CD4-positive, alpha-beta T cell treated with Interleukin-4 for 1 hour (primary cell): ENCODE data around the gene MED19.
"Not testable (repeated sequence)": the region's sequence is repeated elsewhere in the genome, so short reads cannot be mapped to it uniquely, and the experiment has no call there.

Source experiments
- DNase-seq, 2 donors: peaks; one replicate each; pipeline ENCODE4 v3.0.0-alpha.2; 2020 to 2022

MED19 gene, protein sequence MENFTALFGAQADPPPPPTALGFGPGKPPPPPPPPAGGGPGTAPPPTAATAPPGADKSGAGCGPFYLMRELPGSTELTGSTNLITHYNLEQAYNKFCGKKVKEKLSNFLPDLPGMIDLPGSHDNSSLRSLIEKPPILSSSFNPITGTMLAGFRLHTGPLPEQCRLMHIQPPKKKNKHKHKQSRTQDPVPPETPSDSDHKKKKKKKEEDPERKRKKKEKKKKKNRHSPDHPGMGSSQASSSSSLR

DNA sequence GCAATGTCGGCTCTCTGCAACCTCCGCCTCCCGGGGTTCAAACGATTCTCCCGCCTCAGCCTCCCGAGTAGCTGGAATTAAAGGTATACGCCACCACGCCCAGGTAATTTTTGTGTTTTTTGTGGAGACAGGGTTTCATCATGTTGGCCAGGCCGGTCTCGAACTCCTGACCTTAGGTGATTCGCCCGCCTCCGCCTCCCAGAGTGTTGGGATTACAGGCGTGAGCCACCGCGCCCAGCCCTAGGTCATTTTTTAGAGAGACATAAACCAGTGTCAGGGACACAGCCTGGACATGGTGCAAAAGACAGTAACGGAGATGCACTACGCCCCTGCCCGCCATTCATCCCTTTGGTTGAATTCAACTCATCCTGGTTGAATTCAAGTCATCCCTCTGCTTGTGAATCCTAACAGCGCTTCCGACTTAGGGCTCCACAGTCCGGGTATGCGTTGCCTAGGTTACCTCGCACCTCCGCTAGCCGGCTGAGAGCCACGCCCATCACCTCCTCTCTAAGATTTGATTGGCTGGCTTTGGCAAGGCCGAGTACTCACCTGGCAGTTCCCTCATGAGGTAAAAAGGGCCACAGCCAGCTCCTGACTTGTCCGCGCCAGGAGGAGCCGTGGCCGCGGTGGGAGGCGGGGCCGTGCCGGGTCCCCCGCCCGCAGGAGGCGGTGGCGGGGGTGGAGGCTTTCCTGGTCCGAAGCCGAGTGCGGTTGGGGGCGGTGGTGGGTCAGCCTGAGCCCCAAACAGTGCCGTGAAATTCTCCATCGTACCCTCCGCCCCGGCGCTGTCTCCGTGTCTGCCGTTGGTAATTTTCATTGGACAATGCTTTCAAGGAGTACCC, at the start of gene MED19:
Gene MED19 (minus strand): TSS at position 802 of the 842 bp plus-strand sequence. CDS start 36 bp downstream, at position 766.
- peak; percentile 88 to 90 for DNase-seq

GRCh38 chr11:57758174-57758573, 46.2 kb upstream of the MED19 start:
- DNase-seq: no peak

- DNase-seq: no peak
These were observed 40.9 kb upstream of the MED19 start for GRCh38 chr11:57752954-57753353.

GRCh38 chr11:57751676-57752253, 39.8 kb upstream of the MED19 start, which contains the start of gene BTBD18:
Gene BTBD18, minus strand, starts transcription at chr11:57751819. Its CDS starts 631 bp downstream, at chr11:57751188.
- DNase-seq: peak in 1 of 2 donors; percentile 22

- DNase-seq: no peak
These were observed 39.2 kb upstream of the MED19 start for GRCh38 chr11:57751176-57751575.

- no peak for DNase-seq
These were observed 34.9 kb upstream of the MED19 start for GRCh38 chr11:57746920-57747319.

GRCh38 chr11:57745206-57745605, 33.2 kb upstream of the MED19 start:
- DNase-seq: no peak

GRCh38 chr11:57744357-57744756, 32.3 kb upstream of the MED19 start:
- DNase-seq: no peak

DNA sequence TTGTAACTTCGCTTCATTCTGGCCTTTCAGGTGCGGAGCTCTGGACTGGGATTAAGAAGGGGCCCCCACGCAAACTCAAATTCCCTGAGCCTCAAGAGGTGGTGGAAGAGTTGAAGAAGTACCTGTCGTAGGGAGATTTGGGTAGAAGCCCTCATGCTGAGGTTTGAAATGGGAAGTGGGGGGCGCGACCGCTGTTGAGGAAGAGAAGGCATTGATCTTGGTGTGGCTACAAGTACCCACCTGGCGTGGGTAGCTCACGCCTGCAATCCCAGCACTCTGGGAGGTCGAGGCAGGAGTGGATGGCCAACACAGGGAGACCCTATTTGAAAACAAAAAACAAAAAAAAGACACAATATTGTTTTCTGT, 30.1 kb upstream of the MED19 start:
- no peak for DNase-seq

DNA sequence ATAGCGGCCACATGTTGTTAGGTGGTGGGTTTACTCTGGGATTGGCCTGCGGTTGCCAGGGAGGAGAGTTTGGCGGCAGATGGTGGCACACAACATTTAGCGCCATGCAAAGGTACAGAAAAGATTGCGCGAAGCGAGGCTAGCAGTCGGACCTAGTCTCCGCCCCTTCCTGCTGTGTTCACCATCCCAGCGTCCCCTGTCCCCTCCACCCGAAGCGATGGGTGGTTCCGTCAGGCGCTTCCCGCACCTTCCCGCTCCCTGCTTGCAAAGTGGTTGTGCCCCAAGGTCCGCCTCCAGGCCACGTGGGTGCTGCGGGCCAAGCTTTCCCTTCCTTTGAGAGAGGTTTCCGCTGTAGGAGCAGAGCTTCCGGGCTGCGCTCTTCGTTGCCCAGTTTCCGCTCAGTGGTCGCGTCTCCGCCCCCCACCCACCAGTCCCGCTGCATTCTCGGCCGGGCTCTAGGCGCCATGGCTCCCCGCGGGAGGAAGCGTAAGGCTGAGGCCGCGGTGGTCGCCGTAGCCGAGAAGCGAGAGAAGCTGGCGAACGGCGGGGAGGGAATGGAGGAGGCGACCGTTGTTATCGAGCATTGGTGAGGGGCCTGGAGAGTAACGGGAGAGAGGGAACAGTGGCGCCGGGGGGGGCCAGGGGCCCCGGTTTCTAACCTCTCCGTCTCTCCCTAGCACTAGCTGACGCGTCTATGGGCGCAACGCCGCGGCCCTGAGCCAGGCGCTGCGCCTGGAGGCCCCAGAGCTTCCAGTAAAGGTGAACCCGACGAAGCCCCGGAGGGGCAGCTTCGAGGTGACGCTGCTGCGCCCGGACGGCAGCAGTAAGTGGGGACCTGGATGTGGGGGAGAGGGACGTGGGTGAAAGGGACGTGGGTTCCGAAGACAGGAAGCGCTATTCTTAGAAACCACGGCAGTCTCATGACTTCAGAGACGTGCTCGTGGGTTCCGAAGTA, 29.4 kb upstream of the MED19 start, which contains the start of gene SELENOH:
Gene SELENOH (plus strand): TSS at position 360 of the 955 bp plus-strand sequence. CDS start 105 bp downstream, at position 465.
- peak; percentile 93 to 94 for DNase-seq

- DNase-seq: no peak
These were observed 23.7 kb upstream of the MED19 start for GRCh38 chr11:57735619-57736298.

DNA sequence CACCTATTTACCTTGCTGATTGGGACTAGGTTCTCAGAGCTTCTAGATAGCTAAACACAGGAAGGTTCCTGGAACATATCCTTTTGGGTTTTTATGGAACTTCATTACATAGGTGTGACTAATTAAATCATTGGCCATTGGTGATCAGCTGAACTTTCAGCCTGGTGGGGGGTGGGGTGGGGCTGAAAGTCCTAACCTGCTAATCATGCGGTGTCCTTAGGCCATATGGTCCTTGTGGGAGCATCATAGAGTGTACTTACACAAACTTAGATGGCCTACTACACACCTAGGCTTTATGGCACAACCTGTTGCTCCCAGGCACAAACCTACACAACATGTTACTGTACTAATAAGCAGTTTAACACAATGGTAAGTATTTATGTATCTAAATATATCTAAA, 20.6 kb upstream of the MED19 start:
- DNase-seq: no peak

GRCh38 chr11:57729479-57729878, 17.5 kb upstream of the MED19 start:
- DNase-seq: no peak

DNA sequence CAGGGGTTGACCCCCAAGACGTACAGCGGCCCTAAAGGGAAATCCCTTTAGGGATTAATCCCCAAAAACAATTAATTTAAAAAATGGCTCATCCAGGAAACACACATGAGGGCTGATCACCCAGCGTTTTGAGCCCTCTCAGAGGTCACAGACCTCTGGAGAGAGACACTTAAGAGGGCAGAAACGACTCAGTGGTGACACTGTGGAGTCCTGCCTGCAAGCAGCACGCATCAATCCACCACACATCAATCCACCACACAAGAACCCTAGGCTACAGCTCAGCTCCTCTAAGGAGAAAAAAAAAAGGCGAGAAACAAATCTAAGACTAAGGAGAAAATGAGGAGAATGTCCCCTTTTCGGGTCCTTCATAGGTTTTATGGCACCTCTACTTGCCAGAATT, 16.8 kb upstream of the MED19 start:
- DNase-seq: no peak

DNA sequence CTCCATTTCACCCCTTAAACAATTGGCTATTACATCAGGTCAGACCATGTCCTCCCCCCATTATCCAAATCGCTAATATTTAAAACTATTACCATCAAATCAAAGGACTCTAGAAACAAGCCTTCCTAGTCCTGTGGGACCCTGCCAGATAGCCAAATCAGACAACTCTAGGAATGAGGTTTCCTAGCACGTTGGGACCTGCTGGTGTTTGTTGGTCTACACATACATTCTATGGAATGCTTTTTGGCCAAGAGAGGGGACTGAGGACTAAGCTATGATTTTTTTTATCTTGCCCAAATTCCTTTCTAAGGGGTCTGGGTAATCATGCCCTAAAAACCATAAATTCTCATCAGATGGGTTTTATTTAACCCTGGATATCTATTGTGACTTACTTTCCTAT, 15.2 kb upstream of the MED19 start:
- DNase-seq: no peak

- DNase-seq: not testable (repeated sequence)
These were observed 4.7 kb upstream of the MED19 start for GRCh38 chr11:57716726-57717125.

GRCh38 chr11:57713835-57714234, 1.8 kb upstream of the MED19 start:
- no peak for DNase-seq

DNA sequence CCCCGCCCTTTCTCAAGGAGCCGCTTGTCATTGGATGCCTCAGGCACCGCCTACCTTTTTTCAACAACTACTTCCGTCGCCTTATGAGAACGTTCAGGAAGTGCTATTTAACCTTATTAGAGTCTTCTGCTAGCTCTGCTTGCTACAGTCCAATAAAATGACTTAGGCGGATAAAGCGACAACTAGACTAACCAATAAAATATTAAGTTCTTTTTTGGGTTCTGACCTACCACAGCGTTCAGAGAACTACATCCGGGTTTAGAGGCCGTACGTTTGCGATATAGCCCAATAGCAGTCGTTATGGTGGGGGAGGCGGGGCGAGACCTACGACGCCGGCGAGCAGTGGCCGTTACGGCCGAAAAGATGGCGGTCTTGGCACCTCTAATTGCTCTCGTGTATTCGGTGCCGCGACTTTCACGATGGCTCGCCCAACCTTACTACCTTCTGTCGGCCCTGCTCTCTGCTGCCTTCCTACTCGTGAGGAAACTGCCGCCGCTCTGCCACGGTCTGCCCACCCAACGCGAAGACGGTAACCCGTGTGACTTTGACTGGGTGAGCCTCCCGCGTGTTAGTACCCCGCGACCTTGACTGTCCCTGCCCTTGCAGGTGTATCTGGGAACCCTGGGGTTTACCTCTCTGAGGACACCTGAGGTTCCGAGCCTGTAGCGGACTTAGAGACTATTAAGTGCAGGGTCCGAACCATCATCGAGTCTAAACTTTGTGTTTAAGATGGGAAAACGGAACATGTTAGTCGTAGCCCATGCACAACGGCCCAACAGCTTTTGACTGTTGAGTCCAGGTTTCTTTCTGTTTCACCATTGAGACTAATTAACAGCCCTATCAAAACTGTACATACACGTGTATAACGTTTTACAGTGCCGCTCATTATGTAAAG, 488 bp upstream of the MED19 start, which contains the start of gene TMX2:
Gene TMX2 (plus strand): TSS at position 338 of the 895 bp plus-strand sequence. CDS start 26 bp downstream, at position 364.
- peak; percentile 95 to 98 for DNase-seq

DNA sequence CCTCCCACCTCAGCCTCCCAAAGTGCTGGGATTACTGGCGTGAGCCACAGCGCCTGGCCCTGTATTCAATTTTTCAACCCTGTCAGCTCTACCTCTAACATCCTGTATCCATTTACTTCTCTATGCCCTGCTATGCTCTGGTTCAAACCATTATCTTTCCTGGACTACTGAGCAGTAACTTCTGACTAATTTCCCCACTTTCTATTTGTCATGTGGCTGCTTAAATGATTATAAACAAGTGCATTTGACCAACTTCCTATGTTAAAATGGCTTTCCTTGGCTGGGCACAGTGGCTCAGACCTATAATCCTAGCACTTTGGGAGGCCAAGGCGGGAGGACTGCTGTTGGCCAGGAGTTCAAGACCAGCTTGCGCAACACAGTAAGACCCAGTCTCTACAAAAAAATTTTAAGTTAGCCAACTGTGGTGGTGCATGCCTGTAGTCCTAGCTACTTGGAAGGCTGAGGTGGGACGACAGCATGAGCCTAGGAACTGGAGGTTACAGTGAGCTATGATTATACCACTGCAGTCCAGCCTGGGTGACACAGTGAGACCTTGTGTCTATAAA, 2.1 kb downstream of the MED19 start:
- DNase-seq: no peak

- not testable (repeated sequence) for DNase-seq
These were observed 6.6 kb downstream of the MED19 start for GRCh38 chr11:57705432-57705831.
